ENCODE data around the gene PRSS21.

Gene PRSS21

GRCh38 chr16:2776500-2777139 is 40.4 kb upstream of the PRSS21 start:
- H3K4me3 ChIP-seq (ENCODE audit: low read depth, low read length), result peak overlapping the region; percentile 75
- no peak for TF ChIP-seq CTCF (IDR thresholded peaks at IDR 0.05; ENCODE audit: control insufficient read depth, extremely low read depth, insufficient read depth)

GRCh38 chr16:2777231-2777902 is 39.7 kb upstream of the PRSS21 start, which contains the start of gene ELOB:
TSS of gene ELOB (minus strand) at chr16:2777280. CDS start at chr16:2777239, 41 bp downstream.
- H3K4me3 ChIP-seq (ENCODE audit: low read depth, low read length), result peak within 1 kb of the TSS; percentile 91
- DNase-seq (ENCODE audit: low read depth), result peak; percentile 21
- no peak for TF ChIP-seq CTCF (IDR thresholded peaks at IDR 0.05; ENCODE audit: control insufficient read depth, extremely low read depth, insufficient read depth)

More at GRCh38 chr16:2776500-2777139, 40.4 kb upstream of the PRSS21 start:
- no peak for DNase-seq (ENCODE audit: low read depth)

- TF ChIP-seq CTCF (IDR thresholded peaks at IDR 0.05; ENCODE audit: control insufficient read depth, extremely low read depth, insufficient read depth), result no peak
- H3K4me3 ChIP-seq (ENCODE audit: low read depth, low read length), result peak overlapping the region; percentile 91
- no peak for DNase-seq (ENCODE audit: low read depth)
These were observed 39.0 kb upstream of the PRSS21 start for GRCh38 chr16:2777903-2778629.

DNA sequence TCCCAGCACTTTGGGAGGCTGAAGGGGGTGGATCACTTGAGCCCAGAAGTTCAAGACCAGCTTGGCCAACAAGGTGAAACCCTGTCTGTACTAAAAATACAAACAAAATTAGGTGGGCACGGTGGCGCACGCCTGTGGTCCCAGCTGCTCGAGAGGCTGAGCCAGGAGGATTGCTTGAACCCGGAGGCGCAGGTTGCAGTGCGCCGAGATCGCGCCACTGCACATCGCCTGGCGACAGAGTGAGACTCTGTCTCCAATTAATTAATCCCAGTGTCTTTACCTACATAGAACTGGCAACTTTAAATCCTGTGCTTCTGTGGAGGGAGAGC is 38.4 kb upstream of the PRSS21 start:
- no peak for TF ChIP-seq CTCF (IDR thresholded peaks at IDR 0.05; ENCODE audit: control insufficient read depth, extremely low read depth, insufficient read depth)
- H3K4me3 ChIP-seq (ENCODE audit: low read depth, low read length), result peak overlapping the region; percentile 91
- no peak for DNase-seq (ENCODE audit: low read depth)

GRCh38 chr16:2779151-2779920 is 37.7 kb upstream of the PRSS21 start:
- no peak overlapping the region for H3K4me3 ChIP-seq (ENCODE audit: low read depth, low read length)
- no peak for TF ChIP-seq CTCF (IDR thresholded peaks at IDR 0.05; ENCODE audit: control insufficient read depth, extremely low read depth, insufficient read depth)

GRCh38 chr16:2779978-2780898 is 36.8 kb upstream of the PRSS21 start:
- no peak for DNase-seq (ENCODE audit: low read depth)
- H3K4me3 ChIP-seq (ENCODE audit: low read depth, low read length), result no peak overlapping the region
- no peak for TF ChIP-seq CTCF (IDR thresholded peaks at IDR 0.05; ENCODE audit: control insufficient read depth, extremely low read depth, insufficient read depth)

More at GRCh38 chr16:2779151-2779920, 37.7 kb upstream of the PRSS21 start:
- DNase-seq (ENCODE audit: low read depth), result no peak
